Stomach (tissue), 9 donors: ENCODE data around the gene LIPH. TPM values are rescaled to one million over a fixed set of nuclear protein-coding genes. Genes with fewer than 3 reads are reported as not detected.

Experiments used
- DNase-seq, 2 donors: peaks; one replicate each; pipeline versions ENCODE4 v3.0.0 to v3.0.0-alpha.2; 2013 to 2019
- H3K27ac ChIP-seq, 5 donors: fragments of 200-600 bp in 4 of 5; sonication (generic) in 4 of 5; one replicate each; pipeline ENCODE4 v1.5.1; 2013 to 2019; ENCODE audit warnings: mild to moderate bottlenecking in 1 of 5, moderate library complexity in 1 of 5
- H3K27me3 ChIP-seq, 3 donors: fragments of 200-600 bp; sonication (generic); one replicate each; pipeline ENCODE4 v1.5.1; 2017 to 2019; ENCODE audit warnings: mixed run types in 1 of 3
- H3K36me3 ChIP-seq, 4 donors: fragments of 200-600 bp; sonication (generic); 1 replicate in 3 of 4; 2 replicates in 1 of 4; pipeline ENCODE4 v1.5.1; 2016 to 2019
- H3K4me1 ChIP-seq, 4 donors: fragments of 200-600 bp; sonication (generic); one replicate each; pipeline ENCODE4 v1.5.1; 2016 to 2019
- H3K4me3 ChIP-seq, 4 donors: fragments of 200-600 bp; sonication (generic) in 3 of 4; one replicate each; pipeline ENCODE4 v1.5.1; 2016 to 2019; ENCODE audit warnings: mild to moderate bottlenecking in 1 of 4
- H3K9me3 ChIP-seq, 4 donors: fragments of 200-600 bp; sonication (generic); one replicate each; pipeline ENCODE4 v1.5.1; 2016 to 2019
- CTCF ChIP-seq, 7 experiments: fragments of 450-650 bp in 4 of 7; fragments of 200-600 bp in 3 of 7; sonication (generic) in 3 of 7; IDR thresholded peaks; one replicate each; pipeline ENCODE4 v1.5.1; 2016 to 2019; ENCODE audit warnings: antibody characterized with exemption in 7 of 7, control low read depth in 2 of 7, mild to moderate bottlenecking in 1 of 7
- EP300 ChIP-seq: sonication (generic); formaldehyde crosslinking; IDR thresholded peaks from one replicate; pipeline ENCODE4 v1.6.1; 2017; ENCODE audit warnings: antibody characterized with exemption
- POLR2A ChIP-seq, 4 donors: fragments of 450-650 bp; IDR thresholded peaks; one replicate each; pipeline ENCODE4 v1.6.1; 2016; ENCODE audit warnings: antibody characterized with exemption in 4 of 4, control low read depth in 2 of 4, mild to moderate bottlenecking in 1 of 4, moderate library complexity in 1 of 4
- POLR2AphosphoS5 ChIP-seq, 3 donors: sonication (generic); formaldehyde crosslinking; IDR thresholded peaks; one replicate each; pipeline ENCODE4 v1.6.1; 2016; ENCODE audit warnings: antibody characterized with exemption in 3 of 3
- WGBS, 5 donors: extraction: QIAGEN DNeasy Blood & Tissue Kit in 3 of 5; methylation state at CpG; one replicate each; pipeline versions ENCODE4 v1.1.5 to v1.1.7; 2013 to 2018; 5-methylcytosine and 5-hydroxymethylcytosine counted together
- intact Hi-C: fragments of 100-400 bp; cut with DNase I; formaldehyde crosslinking; loops from one replicate; pipeline ENCODE4 v1.15.1; 2023; ENCODE audit warnings: low total_unique reads
- polyA plus RNA-seq, 3 donors: library from polyadenylated mRNA; stranded (reverse); fragments of 200-250 nt; gene quantifications; one replicate each; pipeline ENCODE4 v1.2.3, GENCODE V29; 2013
- total RNA-seq, 5 donors: library from RNA; depleted of rRNA; stranded (reverse); fragments of >200 nt; gene quantifications; one replicate each; pipeline versions ENCODE4 v1.1.0 to v1.2.3, GENCODE V29; 2014 to 2016
- donor health status: healthy with polysubstance abuse.
- donor health status: Bipolar disorder and iron deficiency.
- donor health status: healthy.

LIPH gene
- total and polyA plus RNA-seq, 8 donors, result 4.3 to 257 (median 16.7) TPM

DNA sequence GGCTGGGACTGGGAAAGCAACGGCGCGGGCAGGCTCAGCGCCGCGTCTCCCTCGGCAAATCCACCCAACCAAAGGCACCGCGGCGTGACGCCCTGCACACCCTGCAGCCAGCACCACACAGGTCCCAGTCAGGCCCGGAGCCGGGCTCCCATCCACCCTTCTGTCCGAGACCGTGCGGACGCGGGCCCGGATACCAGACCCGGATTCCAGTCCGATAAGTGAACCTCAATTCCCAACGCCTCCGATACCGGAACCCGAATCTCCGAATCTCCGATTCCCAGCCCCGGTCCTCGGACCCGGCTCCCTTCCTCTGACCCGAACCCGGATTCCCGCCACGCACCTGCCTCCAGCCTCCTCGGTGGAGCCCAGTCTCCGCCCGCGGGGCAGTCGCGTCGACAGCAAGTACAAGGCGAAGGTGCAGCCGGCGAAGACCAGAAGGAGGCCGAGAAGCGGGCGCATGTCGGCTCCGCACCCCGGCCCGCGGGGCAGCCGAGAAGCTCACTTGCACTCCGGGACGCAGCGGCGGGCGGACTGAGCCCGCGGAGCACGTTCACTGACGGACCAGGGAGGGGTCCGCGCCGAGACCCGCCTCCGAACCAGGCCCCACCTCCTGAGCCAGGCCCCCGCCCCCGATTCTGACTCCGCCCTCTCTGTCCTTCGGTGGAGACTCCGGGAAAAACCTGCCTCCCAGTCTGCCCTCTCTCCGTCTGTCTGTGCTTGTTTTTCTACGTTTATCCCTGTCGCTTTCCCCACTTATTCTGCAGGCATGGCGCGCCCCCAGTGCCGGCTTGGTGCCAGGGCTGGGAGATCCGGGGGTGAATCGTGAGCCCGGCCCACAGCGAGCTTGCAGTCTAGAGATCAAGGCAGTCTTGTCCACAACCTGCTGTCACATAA is 53.6 kb downstream of the LIPH start, which contains the start of gene TMEM41A:
TSS of gene TMEM41A (minus strand) at position 533 of the 894 bp plus-strand sequence. CDS start at position 459, 74 bp downstream.
- peak within 1 kb of the TSS; percentile 92 to 95 (median 93) for H3K27ac ChIP-seq
- DNase-seq, result peak; percentile 97
- peaks cover 0 to 7% (median 0%) of the 10 kb centered on the region in 3 donors for H3K27me3 ChIP-seq
- WGBS, 5 donors, result 0 to 3% (median 1%) methylated on average over 35 to 82 of the region's 82 CpGs
- H3K4me3 ChIP-seq, result peak within 1 kb of the TSS; percentile 83 to 92 (median 88)
- H3K36me3 ChIP-seq, result peaks cover 24 to 32% (median 31%) of the 10 kb centered on the region in 4 donors
- no peaks in the 10 kb centered on the region for H3K9me3 ChIP-seq
- TF ChIP-seq POLR2A (IDR thresholded peaks at IDR 0.05) (peak in 2 of 4 donors; percentile 15 to 83), POLR2AphosphoS5 (IDR thresholded peaks at IDR 0.05) (peak; percentile 72 to 97 (median 96)), EP300 (no peak)
- intact Hi-C loops, result no loop called here
- peaks cover 16 to 42% (median 37%) of the 10 kb centered on the region in 4 donors for H3K4me1 ChIP-seq

- Histone ChIP-seq H3K36me3 (peaks cover 17 to 100% (median 99%) of the 10 kb centered on the region in 4 donors), H3K4me3 (no peak overlapping the region), H3K9me3 (no peaks in the 10 kb centered on the region), H3K4me1 (no peaks in the 10 kb centered on the region), H3K27me3 (no peaks in the 10 kb centered on the region), H3K27ac (no peak overlapping the region)
- DNase-seq, result no peak
- 84 to 90% (median 87%) methylated on average over 4 of the region's 4 CpGs for WGBS, 5 donors
- intact Hi-C loops, result no loop called here
- TF ChIP-seq EP300, result no peak
- no peak for TF ChIP-seq POLR2A (IDR thresholded peaks at IDR 0.05)
- no peak for TF ChIP-seq CTCF (IDR thresholded peaks at IDR 0.05)
- no peak for TF ChIP-seq POLR2AphosphoS5 (IDR thresholded peaks at IDR 0.05)
Observed at GRCh38 chr3:185490241-185490640, 62.1 kb downstream of the LIPH start.

GRCh38 chr3:185489462-185489861 is 62.9 kb downstream of the LIPH start:
- Histone ChIP-seq H3K36me3 (peaks cover 14 to 100% (median 97%) of the 10 kb centered on the region in 4 donors), H3K4me1 (no peaks in the 10 kb centered on the region), H3K27ac (no peak overlapping the region), H3K27me3 (no peaks in the 10 kb centered on the region), H3K4me3 (no peak overlapping the region), H3K9me3 (no peaks in the 10 kb centered on the region)
- WGBS, 5 donors, result 34 to 86% (median 51%) methylated on average over 3 of the region's 3 CpGs
- TF ChIP-seq EP300, result no peak
- no peak for TF ChIP-seq POLR2AphosphoS5 (IDR thresholded peaks at IDR 0.05)
- no peak for TF ChIP-seq POLR2A (IDR thresholded peaks at IDR 0.05)
- TF ChIP-seq CTCF (IDR thresholded peaks at IDR 0.05), result no peak
- intact Hi-C loops, result no loop called here
- peak in 1 of 2 donors; percentile 35 for DNase-seq

GRCh38 chr3:185488465-185488864 is 63.9 kb downstream of the LIPH start:
- Histone ChIP-seq H3K27me3 (no peaks in the 10 kb centered on the region), H3K9me3 (no peaks in the 10 kb centered on the region), H3K4me1 (no peaks in the 10 kb centered on the region), H3K4me3 (no peak overlapping the region), H3K27ac (no peak overlapping the region), H3K36me3 (peaks cover 6 to 98% (median 93%) of the 10 kb centered on the region in 4 donors)
- WGBS, 5 donors, result 92 to 98% (median 94%) methylated on average over 3 to 5 of the region's 5 CpGs
- intact Hi-C loops, result no loop called here
- no peak for DNase-seq
- TF ChIP-seq POLR2AphosphoS5 (IDR thresholded peaks at IDR 0.05) (no peak), POLR2A (IDR thresholded peaks at IDR 0.05) (no peak), EP300 (no peak), CTCF (IDR thresholded peaks at IDR 0.05) (no peak)
